ENCODE data around the gene ROCK1.

- no peak for TF ChIP-seq POLR2AphosphoS5 (IDR thresholded peaks at IDR 0.05; ENCODE audit: low read depth, low read length)
- TF ChIP-seq TAF1 (IDR thresholded peaks at IDR 0.05; ENCODE audit: borderline replicate concordance, low read depth, low read length) = no peak
Measured at GRCh38 chr18:21004726-21005125, 106.9 kb downstream of the ROCK1 start.
